Keratinocyte (primary cell): Measurements from ENCODE around the gene MAML1. TPM values are rescaled to one million over a fixed set of nuclear protein-coding genes. Genes with fewer than 3 reads are reported as not detected.

Experiments
- DNase-seq: peaks from one replicate; pipeline ENCODE4 v3.0.0-alpha.2; 2011; ENCODE audit warnings: low read depth, missing footprints, low spot score
- FAIRE-seq: peaks from 2 replicates; lab custom pipeline; 2011; peaks lifted over from hg19 to GRCh38; lab: Jason Lieb, UNC
- H2AFZ ChIP-seq: 2 replicates; pipeline ENCODE4 v1.6.0; 2012; ENCODE audit warnings: low read length, control low read depth, inconsistent platforms; ENCODE audit not compliant: control insufficient read depth
- H3K27ac ChIP-seq: 2 replicates; pipeline ENCODE4 v1.5.1; 2011; ENCODE audit warnings: low read length; ENCODE audit not compliant: control insufficient read depth, insufficient read depth
- H3K27me3 ChIP-seq: 3 replicates; pipeline ENCODE4 v1.6.0; 2011; ENCODE audit warnings: low read length; ENCODE audit not compliant: control insufficient read depth, insufficient read depth; ENCODE audit errors: extremely low read depth
- H3K36me3 ChIP-seq, 2 experiments: 2 replicates in 1 of 2; 3 replicates in 1 of 2; pipeline ENCODE4 v1.5.1; 2011; ENCODE audit warnings: low read length in 2 of 2, mild to moderate bottlenecking in 1 of 2; ENCODE audit not compliant: control insufficient read depth in 2 of 2, insufficient read depth in 2 of 2; ENCODE audit errors: extremely low read depth in 1 of 2
- H3K4me1 ChIP-seq: 3 replicates; pipeline ENCODE4 v1.5.1; 2011; ENCODE audit warnings: low read length; ENCODE audit not compliant: control insufficient read depth, insufficient read depth; ENCODE audit errors: extremely low read depth
- H3K4me2 ChIP-seq: 3 replicates; pipeline ENCODE4 v1.6.0; 2011; ENCODE audit warnings: low read depth, low read length; ENCODE audit not compliant: control insufficient read depth, insufficient read depth; ENCODE audit errors: extremely low read depth
- H3K4me3 ChIP-seq, 3 experiments: fragments of 200-600 bp in 1 of 3; sonication (generic) in 1 of 3; 2 replicates in 2 of 3; 3 replicates in 1 of 3; pipeline ENCODE4 v1.5.1; 2011 to 2016; ENCODE audit warnings: low read length in 3 of 3, mild to moderate bottlenecking in 3 of 3, control low read depth in 2 of 3, inconsistent platforms in 1 of 3, low read depth in 1 of 3, mixed read lengths in 1 of 3, mixed run types in 1 of 3, moderate library complexity in 1 of 3; ENCODE audit not compliant: control insufficient read depth in 2 of 3, insufficient read depth in 2 of 3; ENCODE audit errors: extremely low read depth in 1 of 3
- H3K79me2 ChIP-seq: 2 replicates; pipeline ENCODE4 v1.6.0; 2012; ENCODE audit warnings: low read length; ENCODE audit not compliant: control insufficient read depth, insufficient read depth
- H3K9ac ChIP-seq: 3 replicates; pipeline ENCODE4 v1.6.0; 2011; ENCODE audit warnings: low read length; ENCODE audit not compliant: control insufficient read depth, insufficient read depth; ENCODE audit errors: extremely low read depth
- H3K9me1 ChIP-seq: 3 replicates; pipeline ENCODE4 v1.6.0; 2011; ENCODE audit warnings: low read length; ENCODE audit not compliant: control insufficient read depth, insufficient read depth; ENCODE audit errors: extremely low read depth
- H3K9me3 ChIP-seq: 2 replicates; pipeline ENCODE4 v1.5.1; 2012; ENCODE audit warnings: low read depth, low read length; ENCODE audit not compliant: control insufficient read depth
- H4K20me1 ChIP-seq: 3 replicates; pipeline ENCODE4 v1.6.0; 2011; ENCODE audit warnings: low read length; ENCODE audit not compliant: control insufficient read depth, insufficient read depth; ENCODE audit errors: extremely low read depth
- CTCF ChIP-seq, 3 experiments: IDR thresholded peaks in 1 of 3; conservative IDR thresholded peaks in 1 of 3; optimal IDR thresholded peaks in 1 of 3; 2 replicates in 2 of 3; 3 replicates in 1 of 3; pipeline versions ENCODE3 to v1.5.1; 2011; ENCODE audit warnings: low read length in 3 of 3, mild to moderate bottlenecking in 3 of 3, moderate library complexity in 2 of 3, control low read depth in 1 of 3, inconsistent platforms in 1 of 3; ENCODE audit not compliant: insufficient read depth in 2 of 3; ENCODE audit errors: extremely low read depth in 1 of 3
- EZH2 ChIP-seq: IDR thresholded peaks from one replicate; pipeline ENCODE4 v1.6.1; 2012; ENCODE audit warnings: inconsistent platforms, mild to moderate bottlenecking, low read length, moderate library complexity
- dilution Hi-C: fragments of 300-500 bp; cut with MboI; formaldehyde crosslinking; loops from one replicate; pipeline ENCODE4 v1.7.0; 2020; ENCODE audit warnings: low sequenced_read_pairs; ENCODE audit not compliant: extremely low pct_ligation_motif_present
- polyA plus RNA-seq, 5 experiments: library from polyadenylated mRNA; depleted of rRNA in 3 of 5; stranded (reverse) in 3 of 5; stranded (forward) in 1 of 5; unstranded in 1 of 5; fragments of >200 nt; gene quantifications; 1 replicate in 1 of 5; 2 replicates in 3 of 5; 3 replicates in 1 of 5; pipeline versions ENCODE4 v1.2.1 to v1.2.3, GENCODE V29; 2011 to 2012; ENCODE audit warnings: missing spikeins in 2 of 5, low read depth in 1 of 5, low replicate concordance in 1 of 5

MAML1 gene
- polyA plus RNA-seq, 1 donor (not counting 4 experiments of a cell fraction or from before 2014, with no cell fraction given) = 4.9 TPM

GRCh38 chr5:179798144-179798770 is 65.6 kb downstream of the MAML1 start:
- Histone ChIP-seq H3K9me3 (no peaks in the 10 kb centered on the region), H4K20me1 (peaks cover 6% of the 10 kb centered on the region), H3K4me3 (no peak overlapping the region), H3K9ac (no peak overlapping the region), H3K27me3 (no peaks in the 10 kb centered on the region), H3K4me1 (peaks cover 27% of the 10 kb centered on the region), H2AFZ (no peak overlapping the region), H3K9me1 (no peaks in the 10 kb centered on the region), H3K79me2 (peaks cover 5% of the 10 kb centered on the region), H3K27ac (no peak overlapping the region), H3K36me3 (peaks cover 25 to 35% of the 10 kb centered on the region in 2 experiments), H3K4me2 (no peak overlapping the region)
- no peak for DNase-seq
- TF ChIP-seq CTCF (optimal IDR thresholded peaks at IDR 0.05 in 1 of 3, IDR thresholded peaks at IDR 0.05 in 1 of 3, conservative IDR thresholded peaks at IDR 0.05 in 1 of 3; ENCODE audit: extremely low read depth in 1 of 3, insufficient read depth in 2 of 3, low read length in 3 of 3) (no peak), EZH2 (no peak)
- FAIRE-seq = no peak
- dilution Hi-C loops = no loop called here

DNA sequence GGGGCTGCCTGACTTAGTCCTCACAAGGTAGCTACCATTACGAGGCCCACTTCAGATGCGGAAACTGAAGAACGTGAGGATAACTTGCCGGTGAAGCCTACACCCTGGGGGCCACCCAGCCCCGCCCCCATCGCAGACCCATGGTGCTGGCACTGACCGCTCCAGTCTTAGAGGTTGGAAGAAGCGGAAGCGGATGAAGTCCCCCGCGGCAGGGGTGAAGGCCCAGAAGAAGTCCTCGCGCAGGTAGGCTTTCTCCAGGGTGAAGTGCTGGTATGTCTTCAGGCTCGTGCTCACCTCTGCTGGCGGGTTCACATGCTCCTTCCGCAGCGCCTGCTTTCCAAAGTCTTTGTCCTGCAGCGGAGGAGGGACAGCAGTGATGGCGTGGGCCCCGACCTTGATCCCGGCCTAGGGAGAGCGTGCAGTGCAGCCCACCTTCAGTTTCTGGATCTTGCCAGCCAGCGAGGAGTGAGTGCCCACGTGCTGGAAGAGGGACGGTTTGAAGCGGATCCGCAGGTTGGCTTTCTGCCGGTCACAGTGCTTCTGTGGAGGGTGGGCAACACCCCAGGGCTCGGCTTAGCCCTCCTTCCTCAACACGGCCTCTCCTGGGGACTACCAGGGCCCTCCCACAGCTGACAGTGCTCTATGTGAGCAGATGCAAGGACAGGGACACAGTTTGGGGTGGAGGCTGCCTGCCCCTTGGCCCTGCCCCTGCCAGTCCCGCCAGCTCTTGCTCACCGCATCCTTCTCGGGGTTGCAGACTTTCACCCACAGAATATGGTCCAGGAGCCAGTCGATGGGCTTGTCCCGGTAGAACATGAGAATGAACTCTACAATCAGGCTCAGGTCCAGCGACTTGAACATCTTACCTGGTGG is 66.4 kb downstream of the MAML1 start:
- H3K36me3 ChIP-seq = peaks cover 25 to 36% of the 10 kb centered on the region in 2 experiments
- no peak overlapping the region for H3K4me2 ChIP-seq
- no peak overlapping the region for H3K27ac ChIP-seq
- H4K20me1 ChIP-seq = peaks cover 6% of the 10 kb centered on the region
- H3K4me3 ChIP-seq = no peak overlapping the region
- no peak overlapping the region for H3K9ac ChIP-seq
- dilution Hi-C loops = no loop called here
- H2AFZ ChIP-seq = no peak overlapping the region
- H3K79me2 ChIP-seq = peaks cover 11% of the 10 kb centered on the region
- TF ChIP-seq CTCF (optimal IDR thresholded peaks at IDR 0.05 in 1 of 3, IDR thresholded peaks at IDR 0.05 in 1 of 3, conservative IDR thresholded peaks at IDR 0.05 in 1 of 3; ENCODE audit: extremely low read depth in 1 of 3, insufficient read depth in 2 of 3, low read length in 3 of 3) = no peak
- TF ChIP-seq EZH2 = no peak
- no peaks in the 10 kb centered on the region for H3K27me3 ChIP-seq
- H3K4me1 ChIP-seq = peaks cover 27% of the 10 kb centered on the region
- H3K9me1 ChIP-seq = no peaks in the 10 kb centered on the region
- no peak for FAIRE-seq
- no peaks in the 10 kb centered on the region for H3K9me3 ChIP-seq
- DNase-seq = no peak
